Renal cortex interstitium (tissue), 11 donors: ENCODE measurements around the gene CHI3L2. TPM values are rescaled to one million over a fixed set of nuclear protein-coding genes. Genes with fewer than 3 reads are reported as not detected.

Experiments
- DNase-seq, 11 donors: peaks; one replicate each; pipeline ENCODE4 v3.0.0-alpha.2; 2013; ENCODE audit warnings: low read depth in 9 of 11, low spot score in 4 of 11; ENCODE audit errors: extremely low read depth in 1 of 11
- polyA plus RNA-seq, 3 donors: library from polyadenylated mRNA; unstranded; fragments of 120-200 nt; gene quantifications; one replicate each; pipeline ENCODE4 v1.2.1, GENCODE V29; 2013; ENCODE audit not compliant: insufficient read length in 3 of 3

CHI3L2 gene
- polyA plus RNA-seq, 3 donors = 0.09 to 0.28 (median 0.18) TPM

GRCh38 chr1:111236379-111236778 lies 8.9 kb downstream of the CHI3L2 start:
- DNase-seq = no peak

GRCh38 chr1:111236806-111237205 lies 9.3 kb downstream of the CHI3L2 start:
- no peak for DNase-seq

DNA sequence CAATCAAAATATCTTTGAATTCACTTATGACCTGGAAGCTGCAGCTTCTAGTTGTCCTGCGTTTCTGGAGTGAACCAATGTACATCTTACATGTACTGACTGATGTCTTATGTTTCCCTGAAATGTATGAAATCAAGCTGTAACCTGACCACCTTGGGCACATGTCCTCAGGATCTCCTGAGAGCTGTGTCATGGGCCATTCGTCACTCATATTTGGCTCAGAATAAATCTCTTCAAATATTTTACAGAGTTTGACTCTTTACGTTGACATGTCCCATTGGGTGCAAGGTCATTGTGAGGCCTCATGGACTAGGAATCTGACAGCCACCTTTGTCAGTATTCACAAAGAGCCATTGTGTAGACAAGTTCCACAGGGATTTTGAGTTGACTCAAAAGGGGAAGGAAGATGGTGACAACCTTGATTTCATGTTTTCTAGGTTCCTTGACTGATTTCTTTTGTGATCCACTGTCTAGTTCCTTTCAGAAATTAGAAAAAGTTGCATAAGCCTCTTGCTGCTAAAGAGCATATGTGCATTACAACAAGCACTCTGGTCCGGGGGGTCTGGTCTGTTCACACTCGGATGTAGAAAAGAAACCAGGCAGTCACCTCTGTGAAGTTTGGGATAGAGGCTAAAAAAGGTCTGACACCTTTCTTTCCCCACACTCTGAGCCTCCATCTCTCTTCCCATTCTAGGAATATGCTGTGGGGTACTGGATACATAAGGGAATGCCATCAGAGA lies 10.7 kb downstream of the CHI3L2 start:
- DNase-seq = no peak

DNA sequence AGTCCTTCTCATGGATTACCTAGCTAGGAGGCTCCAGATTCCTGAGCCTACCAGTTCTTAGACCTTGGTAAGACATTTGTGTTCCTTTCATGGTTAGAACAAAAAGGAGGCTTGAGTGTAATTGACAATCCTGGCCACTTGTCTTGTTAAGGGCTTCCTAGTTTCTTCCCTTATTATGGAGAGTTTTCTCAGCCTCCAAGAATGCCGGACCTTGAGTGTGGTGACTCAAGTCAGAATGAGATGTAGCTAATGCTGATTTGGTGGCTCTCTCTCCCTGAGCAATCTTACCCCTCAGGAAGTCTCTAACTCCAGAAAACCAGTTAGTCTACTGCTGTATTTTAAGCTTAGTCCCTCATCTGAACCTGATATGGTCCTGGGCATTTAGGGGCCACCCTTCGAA lies 14.3 kb downstream of the CHI3L2 start:
- no peak for DNase-seq

GRCh38 chr1:111242805-111243523 lies 15.5 kb downstream of the CHI3L2 start:
- DNase-seq = no peak

DNA sequence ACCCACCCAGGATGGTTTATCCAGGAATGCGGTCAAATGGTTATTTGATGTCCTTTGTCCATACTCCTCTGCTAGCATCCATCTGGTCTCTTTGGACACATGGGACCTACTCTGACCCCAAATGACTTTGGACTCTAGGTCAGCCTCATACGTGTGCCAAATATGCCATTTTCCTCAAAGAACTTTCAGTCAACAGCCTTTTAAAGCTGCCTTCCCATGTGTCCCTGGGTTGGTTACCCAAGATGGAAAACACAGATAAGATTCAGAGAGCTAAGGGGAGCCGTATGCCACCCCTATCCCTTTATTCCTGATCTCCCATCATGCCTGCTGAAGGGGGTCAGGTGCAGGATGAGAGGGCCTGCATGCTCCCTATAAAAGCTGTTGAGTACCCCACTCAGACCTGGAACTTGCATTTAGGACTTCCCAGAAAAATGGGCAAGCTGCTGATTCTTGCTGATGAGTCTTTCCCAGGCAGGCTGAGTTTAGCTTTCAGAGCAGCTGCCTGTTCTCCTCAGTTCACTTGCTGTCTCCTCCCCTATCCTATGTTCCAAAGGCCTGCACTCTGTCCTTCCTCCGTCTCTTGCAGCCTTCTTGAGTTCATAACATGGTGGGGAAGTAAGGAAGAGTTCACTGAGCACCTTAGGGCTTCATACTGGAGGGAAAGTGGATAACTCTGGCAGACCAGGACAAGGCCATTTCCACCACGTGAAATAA lies 19.8 kb downstream of the CHI3L2 start:
- no peak for DNase-seq

DNA sequence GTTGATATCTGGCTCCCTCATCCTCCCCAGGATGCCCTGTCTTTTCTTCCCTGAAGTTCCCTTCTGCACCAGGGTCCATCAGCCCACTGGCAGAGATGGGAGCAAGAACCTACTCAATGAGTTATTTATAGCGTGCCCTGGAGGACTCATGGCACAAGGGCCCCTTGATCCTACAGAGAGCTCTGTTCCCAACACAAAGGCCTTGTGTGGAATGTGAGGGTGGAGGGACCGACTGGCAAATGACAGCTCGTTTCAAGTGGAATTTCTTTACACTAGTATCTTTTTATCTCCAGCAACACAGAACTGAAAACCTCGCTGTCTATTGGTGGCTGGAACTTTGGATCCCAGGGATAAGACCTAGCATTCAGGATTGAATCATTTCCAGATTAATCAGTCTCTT lies 22.4 kb downstream of the CHI3L2 start:
- DNase-seq = no peak

GRCh38 chr1:111251570-111251969 lies 24.1 kb downstream of the CHI3L2 start:
- DNase-seq = no peak

DNA sequence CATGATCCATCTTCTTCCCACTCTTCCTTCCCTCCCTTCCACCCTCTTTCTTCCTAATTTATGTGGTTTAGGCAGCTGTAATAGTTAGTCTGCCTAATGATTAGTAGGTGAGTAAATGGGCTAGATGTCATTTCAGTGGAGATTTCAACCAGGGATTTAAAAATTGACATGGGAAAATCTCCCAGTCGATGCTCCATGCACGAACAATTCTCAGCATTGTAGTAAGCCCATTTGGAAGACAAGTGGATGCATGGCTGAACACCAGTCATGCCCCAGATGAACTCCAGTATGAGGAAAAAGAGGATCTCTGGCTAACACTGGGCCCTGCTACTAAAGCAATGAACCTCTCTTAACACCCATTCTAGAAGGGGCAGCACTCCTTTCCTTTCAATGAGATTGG lies 25.3 kb downstream of the CHI3L2 start:
- DNase-seq = no peak

GRCh38 chr1:111253876-111254275 lies 26.4 kb downstream of the CHI3L2 start:
- no peak for DNase-seq

GRCh38 chr1:111256988-111257658 lies 29.6 kb downstream of the CHI3L2 start:
- no peak for DNase-seq

DNA sequence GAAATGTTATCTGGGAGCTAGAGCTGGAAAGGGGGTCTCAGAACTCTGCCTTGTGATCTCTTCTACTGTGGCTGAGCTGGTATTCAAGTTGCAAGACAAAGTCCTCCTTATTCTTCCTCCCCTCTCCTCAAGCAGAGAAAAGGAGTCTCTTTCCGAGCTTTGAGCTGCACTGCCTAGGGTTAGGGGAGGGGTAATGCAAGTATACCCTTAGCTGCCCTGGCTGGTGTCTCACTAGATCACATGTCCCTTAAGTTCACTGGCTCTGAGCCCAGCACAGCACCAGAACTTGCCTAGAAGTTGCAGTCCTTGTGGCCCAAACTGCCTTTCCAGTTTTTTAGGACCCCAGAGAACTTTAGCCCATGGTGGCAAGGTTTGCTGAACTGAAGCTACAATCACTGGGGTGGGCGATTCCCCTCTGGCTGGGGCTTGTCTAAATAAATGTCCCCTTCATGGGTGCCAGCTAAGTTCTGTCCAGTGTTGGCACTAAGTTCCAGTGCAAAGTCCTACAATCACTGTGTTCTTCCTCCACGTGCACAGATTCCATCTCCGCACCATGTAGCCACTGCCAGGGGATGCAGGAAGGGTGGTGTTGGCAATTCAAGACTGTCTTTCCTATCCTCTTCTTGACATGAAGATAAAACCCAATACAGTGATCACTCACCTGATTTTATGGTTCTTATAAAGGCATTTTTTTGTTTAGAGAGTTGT lies 40.4 kb downstream of the CHI3L2 start:
- DNase-seq = no peak

- no peak for DNase-seq
These were observed 42.4 kb downstream of the CHI3L2 start for GRCh38 chr1:111269825-111270406.

- no peak for DNase-seq
These were observed 43.4 kb downstream of the CHI3L2 start for GRCh38 chr1:111270771-111271463.

- DNase-seq = no peak
These were observed 43.9 kb downstream of the CHI3L2 start for GRCh38 chr1:111271464-111271801.

GRCh38 chr1:111272081-111272480 lies 44.6 kb downstream of the CHI3L2 start:
- DNase-seq = no peak

DNA sequence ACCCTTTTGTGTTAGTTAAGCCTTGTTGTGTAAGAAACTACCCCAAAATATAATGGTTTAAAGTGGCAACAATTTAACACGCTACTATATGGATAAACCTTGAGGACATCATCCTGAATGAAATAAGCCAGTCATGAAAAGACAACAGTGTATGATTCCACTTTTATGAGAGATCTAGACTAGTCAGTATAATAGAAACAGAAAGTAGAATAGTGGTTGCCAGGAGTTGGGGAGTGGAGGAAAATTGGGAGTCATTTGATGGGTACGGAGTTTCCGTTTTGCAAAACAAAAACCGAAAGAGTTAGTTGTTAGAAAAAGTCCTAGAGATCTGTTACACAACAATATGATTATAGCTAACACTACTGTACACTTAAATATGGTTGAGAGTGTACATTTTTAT lies 47.1 kb downstream of the CHI3L2 start:
- no peak for DNase-seq

- DNase-seq = no peak
These were observed 47.6 kb downstream of the CHI3L2 start for GRCh38 chr1:111275079-111275478.
